OCI-LY1 (cell line): Measurements from ENCODE around the gene SCN1B.

Experiments
- CTCF ChIP-seq: fragments of 200-600 bp; sonication (generic), shearing (Covaris generic); IDR thresholded peaks from 2 replicates; pipeline ENCODE4 v1.5.1; 2017; ENCODE audit warnings: mild to moderate bottlenecking, antibody characterized with exemption, low read length, moderate library complexity, mixed read lengths
- EZH2 ChIP-seq: fragments of 200-600 bp; sonication (generic), shearing (Covaris generic); IDR thresholded peaks from 2 replicates; pipeline ENCODE4 v1.8.0; 2017; ENCODE audit warnings: borderline replicate concordance, mixed run types, mild to moderate bottlenecking, antibody characterized with exemption, low read length, moderate library complexity, mixed read lengths

- TF ChIP-seq EZH2 (no peak), CTCF (no peak)
These were observed 13.6 kb downstream of the SCN1B start for GRCh38 chr19:35043906-35044305.
